Stimulated activated CD8-positive, alpha-beta memory T cell treated with anti-CD3 and anti-CD28 coated beads, Interleukin-4, amount 100 ng/mL, for 4 hours (primary cell): Measurements from ENCODE around the gene ITGB1BP1.
"Not testable (repeated sequence)": the region's sequence is repeated elsewhere in the genome, so short reads cannot be mapped to it uniquely, and the experiment has no call there.

Experiments used
- DNase-seq, 2 donors: peaks; one replicate each; pipeline ENCODE4 v3.0.0-alpha.2; 2020; ENCODE audit warnings: low read depth in 2 of 2, low spot score in 1 of 2

The ITGB1BP1 gene

GRCh38 chr2:9401646-9402371 is 21.5 kb downstream of the ITGB1BP1 start:
- no peak for DNase-seq

- DNase-seq = no peak
These were observed 22.2 kb downstream of the ITGB1BP1 start for GRCh38 chr2:9401059-9401547.

GRCh38 chr2:9400268-9401058 is 22.9 kb downstream of the ITGB1BP1 start:
- DNase-seq = no peak

- DNase-seq = no peak
These were observed 24.2 kb downstream of the ITGB1BP1 start for GRCh38 chr2:9398881-9399780.

- DNase-seq = not testable (repeated sequence)
These were observed 25.1 kb downstream of the ITGB1BP1 start for GRCh38 chr2:9398251-9398650.

GRCh38 chr2:9397201-9397600 is 26.1 kb downstream of the ITGB1BP1 start:
- no peak for DNase-seq

- DNase-seq = no peak
These were observed 28.5 kb downstream of the ITGB1BP1 start for GRCh38 chr2:9394816-9395215.

GRCh38 chr2:9392898-9393765 is 30.2 kb downstream of the ITGB1BP1 start:
- no peak for DNase-seq

GRCh38 chr2:9391961-9392720 is 31.2 kb downstream of the ITGB1BP1 start:
- DNase-seq = no peak

- DNase-seq = no peak
These were observed 32.3 kb downstream of the ITGB1BP1 start for GRCh38 chr2:9390991-9391390.

- DNase-seq = no peak
These were observed 33.0 kb downstream of the ITGB1BP1 start for GRCh38 chr2:9390151-9390850.

- DNase-seq = no peak
These were observed 34.1 kb downstream of the ITGB1BP1 start for GRCh38 chr2:9388950-9389911.

GRCh38 chr2:9388199-9388681 is 35.1 kb downstream of the ITGB1BP1 start:
- no peak for DNase-seq

- no peak for DNase-seq
These were observed 37.5 kb downstream of the ITGB1BP1 start for GRCh38 chr2:9385841-9386240.

GRCh38 chr2:9384521-9384920 is 38.8 kb downstream of the ITGB1BP1 start:
- no peak for DNase-seq

GRCh38 chr2:9382604-9383235 is 40.6 kb downstream of the ITGB1BP1 start:
- DNase-seq = no peak
